GM12878 (cell line): ENCODE results near the gene DGLUCY.
A peak's percentile ranks its signal among the peaks of the same experiment; 100 is the strongest.

ENCODE experiments used
- GABPA ChIP-seq: IDR thresholded peaks from 2 replicates; pipeline ENCODE4 v1.6.1; 2014; ENCODE audit warnings: antibody characterized with exemption, low read depth, mild to moderate bottlenecking, inconsistent platforms
- NFYA ChIP-seq: IDR thresholded peaks from 2 replicates; pipeline ENCODE4 v1.6.1; 2011; ENCODE audit warnings: low read depth, mild to moderate bottlenecking, low read length, improper control_type of control experiment, borderline replicate concordance
- RFX5 ChIP-seq: IDR thresholded peaks from 2 replicates; pipeline ENCODE4 v1.6.1; 2011; ENCODE audit warnings: low read depth, low read length, improper control_type of control experiment
- SMAD1 ChIP-seq: fragments of 450-650 bp; IDR thresholded peaks from 2 replicates; pipeline ENCODE4 v1.6.1; 2018; ENCODE audit warnings: mild to moderate bottlenecking, low read depth; ENCODE audit not compliant: partially characterized antibody
- TF ChIP-seq, protein P1 (sequence below): IDR thresholded peaks from 2 replicates; pipeline ENCODE4 v1.6.1; 2011; ENCODE audit warnings: borderline replicate concordance, low read depth, mild to moderate bottlenecking, moderate library complexity, low read length; ENCODE audit not compliant: insufficient read depth, poor library complexity, severe bottlenecking
- TF ChIP-seq, protein P2 (sequence below), 3 experiments: IDR thresholded peaks in 2 of 3; conservative IDR thresholded peaks in 1 of 3; 2 replicates each; pipeline ENCODE4 v1.5.1; 2011; ENCODE audit warnings: low read depth in 3 of 3, low read length in 3 of 3, mild to moderate bottlenecking in 3 of 3, control low read depth in 2 of 3, moderate library complexity in 2 of 3, inconsistent platforms in 1 of 3, mixed read lengths in 1 of 3; ENCODE audit not compliant: control insufficient read depth in 2 of 3, insufficient read depth in 1 of 3; ENCODE audit errors: extremely low read depth in 1 of 3

DNA sequence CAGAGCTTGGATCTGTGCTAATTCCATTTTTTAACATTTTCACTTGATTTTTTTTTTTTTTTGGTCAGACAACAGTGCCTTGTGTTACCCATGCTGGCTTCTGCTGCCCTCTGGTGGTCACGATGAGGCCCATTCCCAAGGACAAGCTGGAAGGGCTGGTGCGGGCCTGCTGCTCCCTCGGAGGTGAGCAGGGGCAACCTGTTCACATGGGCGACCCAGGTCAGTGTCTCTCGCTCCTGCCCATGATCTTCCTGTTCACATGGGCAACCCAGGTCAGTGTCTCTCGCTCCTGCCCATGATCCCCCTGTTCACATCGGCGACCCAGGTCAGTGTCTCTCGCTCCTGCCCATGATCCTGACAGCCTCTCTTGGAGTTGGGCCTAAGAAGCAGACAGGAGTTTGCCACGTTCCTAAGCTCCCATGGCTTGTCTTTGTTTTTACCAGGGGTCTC lies 59.4 kb downstream of the DGLUCY start:
- TF ChIP-seq, protein P1, sequence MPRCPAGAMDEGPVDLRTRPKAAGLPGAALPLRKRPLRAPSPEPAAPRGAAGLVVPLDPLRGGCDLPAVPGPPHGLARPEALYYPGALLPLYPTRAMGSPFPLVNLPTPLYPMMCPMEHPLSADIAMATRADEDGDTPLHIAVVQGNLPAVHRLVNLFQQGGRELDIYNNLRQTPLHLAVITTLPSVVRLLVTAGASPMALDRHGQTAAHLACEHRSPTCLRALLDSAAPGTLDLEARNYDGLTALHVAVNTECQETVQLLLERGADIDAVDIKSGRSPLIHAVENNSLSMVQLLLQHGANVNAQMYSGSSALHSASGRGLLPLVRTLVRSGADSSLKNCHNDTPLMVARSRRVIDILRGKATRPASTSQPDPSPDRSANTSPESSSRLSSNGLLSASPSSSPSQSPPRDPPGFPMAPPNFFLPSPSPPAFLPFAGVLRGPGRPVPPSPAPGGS = no peak
- TF ChIP-seq RFX5 (no peak), SMAD1 (no peak), NFYA (no peak), GABPA (no peak)
- TF ChIP-seq, protein P2, sequence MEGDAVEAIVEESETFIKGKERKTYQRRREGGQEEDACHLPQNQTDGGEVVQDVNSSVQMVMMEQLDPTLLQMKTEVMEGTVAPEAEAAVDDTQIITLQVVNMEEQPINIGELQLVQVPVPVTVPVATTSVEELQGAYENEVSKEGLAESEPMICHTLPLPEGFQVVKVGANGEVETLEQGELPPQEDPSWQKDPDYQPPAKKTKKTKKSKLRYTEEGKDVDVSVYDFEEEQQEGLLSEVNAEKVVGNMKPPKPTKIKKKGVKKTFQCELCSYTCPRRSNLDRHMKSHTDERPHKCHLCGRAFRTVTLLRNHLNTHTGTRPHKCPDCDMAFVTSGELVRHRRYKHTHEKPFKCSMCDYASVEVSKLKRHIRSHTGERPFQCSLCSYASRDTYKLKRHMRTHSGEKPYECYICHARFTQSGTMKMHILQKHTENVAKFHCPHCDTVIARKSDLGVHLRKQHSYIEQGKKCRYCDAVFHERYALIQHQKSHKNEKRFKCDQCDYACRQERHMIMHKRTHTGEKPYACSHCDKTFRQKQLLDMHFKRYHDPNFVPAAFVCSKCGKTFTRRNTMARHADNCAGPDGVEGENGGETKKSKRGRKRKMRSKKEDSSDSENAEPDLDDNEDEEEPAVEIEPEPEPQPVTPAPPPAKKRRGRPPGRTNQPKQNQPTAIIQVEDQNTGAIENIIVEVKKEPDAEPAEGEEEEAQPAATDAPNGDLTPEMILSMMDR (IDR thresholded peaks at IDR 0.05 in 2 of 3, conservative IDR thresholded peaks at IDR 0.05 in 1 of 3; ENCODE audit: control insufficient read depth in 2 of 3, extremely low read depth in 1 of 3, insufficient read depth in 1 of 3, low read depth in 3 of 3, low read length in 3 of 3) = peak; percentile 85 to 89 (median 89); a peak in 5 of 6 replicates
